GM12878 (cell line): Measurements from ENCODE around the gene MLST8. TPM values are rescaled to one million over a fixed set of nuclear protein-coding genes. Genes with fewer than 3 reads are reported as not detected.

Experiments
- ATAC-seq: fragments of 200-7000 bp; cut with Tn5 transposase; 3 replicates; pipeline ENCODE4 v1.9.1; 2020; ENCODE audit warnings: mild to moderate bottlenecking, moderate library complexity
- BruUV-seq: library from RNA; stranded (reverse); fragments of 400-500 nt; replicated peaks from 2 replicates; lab custom pipeline; 2021; lab: Mats Ljungman, UMichigan
- CTCF ChIA-PET: fragments of 300-600 bp; sonication (Branson Sonifier 250); formaldehyde crosslinking; extraction: SDS; loops from one replicate; lab custom pipeline; 2021; ENCODE audit warnings: inconsistent platforms; lab: Yijun Ruan, JAX
- POLR2A ChIA-PET: fragments of 350-600 bp; formaldehyde crosslinking; extraction: SDS; loops from one replicate; lab custom pipeline; 2021; ENCODE audit warnings: inconsistent platforms; lab: Charles Lee
- RAD21 ChIA-PET: fragments of 300-600 bp; sonication (Branson Sonifier 250); formaldehyde crosslinking; loops from one replicate; lab custom pipeline; 2023; ENCODE audit warnings: antibody characterized with exemption; ENCODE audit not compliant: unreplicated experiment; lab: Charles Lee
- SMC1A ChIA-PET: fragments of 300-600 bp; sonication (Branson Sonifier 250); formaldehyde crosslinking; loops from one replicate; lab custom pipeline; 2023; ENCODE audit not compliant: unreplicated experiment, uncharacterized antibody; lab: Charles Lee
- DNase-seq: peaks from one replicate; pipeline ENCODE4 v3.0.0-alpha.2; 2011; ENCODE audit warnings: low read depth, low spot score
- FAIRE-seq: peaks from 3 replicates; lab custom pipeline; 2011; peaks lifted over from hg19 to GRCh38; lab: Jason Lieb, UNC
- H2AFZ ChIP-seq: 2 replicates; pipeline ENCODE4 v1.6.0; 2011; ENCODE audit warnings: low read depth, low read length, control low read depth; ENCODE audit not compliant: control insufficient read depth
- H3K27ac ChIP-seq: 2 replicates; pipeline ENCODE4 v1.5.1; 2011; ENCODE audit warnings: control low read depth; ENCODE audit not compliant: control insufficient read depth, insufficient read depth
- H3K27me3 ChIP-seq, 2 experiments: replicated peaks in 1 of 2; 2 replicates each; pipeline versions ENCODE4 v1.6.0 to v1.6.1; 2011; ENCODE audit warnings: low read length in 1 of 2; ENCODE audit not compliant: control insufficient read depth in 2 of 2, insufficient read depth in 2 of 2
- H3K36me3 ChIP-seq, 2 experiments: 2 replicates each; pipeline ENCODE4 v1.5.1; 2011; ENCODE audit warnings: low read length in 1 of 2; ENCODE audit not compliant: control insufficient read depth in 2 of 2, insufficient read depth in 2 of 2
- H3K4me1 ChIP-seq: 2 replicates; pipeline ENCODE4 v1.6.1; 2011; ENCODE audit warnings: mild to moderate bottlenecking, low read length, moderate library complexity, mixed read lengths; ENCODE audit not compliant: control insufficient read depth, insufficient read depth
- H3K4me2 ChIP-seq: 2 replicates; pipeline ENCODE4 v1.6.0; 2011; ENCODE audit warnings: control low read depth; ENCODE audit not compliant: control insufficient read depth, insufficient read depth
- H3K4me3 ChIP-seq: fragments of 200-600 bp; sonication (generic); 2 replicates; pipeline ENCODE4 v1.5.1; 2016
- H3K79me2 ChIP-seq: 2 replicates; pipeline ENCODE4 v1.6.0; 2011; ENCODE audit warnings: low read length; ENCODE audit not compliant: control insufficient read depth, insufficient read depth
- H3K9ac ChIP-seq: 2 replicates; pipeline ENCODE4 v1.8.0; 2011; ENCODE audit warnings: low read length, control low read depth, mixed read lengths; ENCODE audit not compliant: control insufficient read depth, insufficient read depth
- H3K9me3 ChIP-seq: replicated peaks from 3 replicates; pipeline ENCODE4 v1.5.1; 2011; ENCODE audit warnings: mild to moderate bottlenecking, low read length; ENCODE audit not compliant: control insufficient read depth, insufficient read depth
- H4K20me1 ChIP-seq: 2 replicates; pipeline ENCODE4 v1.6.0; 2011; ENCODE audit not compliant: control insufficient read depth, insufficient read depth
- ASH2L ChIP-seq: fragments of 300-600, 200-600 bp; sonication (generic); IDR thresholded peaks from 2 replicates; pipeline ENCODE4 v1.6.1; 2017; ENCODE audit warnings: low read depth, mild to moderate bottlenecking, borderline replicate concordance
- ATF3 ChIP-seq: IDR thresholded peaks from 2 replicates; pipeline ENCODE4 v1.6.1; 2011; ENCODE audit warnings: low read depth, mild to moderate bottlenecking, low read length, moderate library complexity, borderline replicate concordance; ENCODE audit errors: extremely low read depth
- BMI1 ChIP-seq: fragments of 450-650 bp; IDR thresholded peaks from 2 replicates; pipeline ENCODE4 v1.6.1; 2016; ENCODE audit warnings: mild to moderate bottlenecking, moderate library complexity, borderline replicate concordance
- EGR1 ChIP-seq, 2 experiments: IDR thresholded peaks; 1 replicate in 1 of 2; 2 replicates in 1 of 2; pipeline ENCODE4 v1.6.1; 2011 to 2012; ENCODE audit warnings: low read depth in 2 of 2, low read length in 2 of 2, borderline replicate concordance in 1 of 2, mild to moderate bottlenecking in 1 of 2, moderate library complexity in 1 of 2
- HSF1 ChIP-seq: fragments of 150-350 bp; IDR thresholded peaks from 2 replicates; pipeline ENCODE4 v1.6.1; 2014; ENCODE audit warnings: mild to moderate bottlenecking, low read depth, low read length
- IKZF2 ChIP-seq, 2 experiments: fragments of 450-650 bp; IDR thresholded peaks; 2 replicates each; pipeline ENCODE4 v1.6.1; 2017; ENCODE audit warnings: mild to moderate bottlenecking in 2 of 2, moderate library complexity in 2 of 2
- MLLT1 ChIP-seq: fragments of 450-650 bp; IDR thresholded peaks from 2 replicates; pipeline ENCODE4 v1.6.1; 2016; ENCODE audit warnings: mild to moderate bottlenecking
- NR2C1 ChIP-seq: fragments of 450-650 bp; IDR thresholded peaks from 2 replicates; pipeline ENCODE4 v1.6.1; 2017; ENCODE audit warnings: antibody characterized with exemption, mild to moderate bottlenecking, moderate library complexity
- SPI1 ChIP-seq: IDR thresholded peaks from 2 replicates; pipeline ENCODE4 v1.6.1; 2011; ENCODE audit warnings: low read depth, mild to moderate bottlenecking, low read length, moderate library complexity, borderline replicate concordance; ENCODE audit not compliant: insufficient read depth
- SRF ChIP-seq, 2 experiments: IDR thresholded peaks; 2 replicates each; pipeline ENCODE4 v1.6.1; 2011; ENCODE audit warnings: low read depth in 2 of 2, low read length in 2 of 2, mild to moderate bottlenecking in 1 of 2, moderate library complexity in 1 of 2
- YBX1 ChIP-seq: fragments of 450-650 bp; IDR thresholded peaks from 2 replicates; pipeline ENCODE4 v1.6.1; 2016; ENCODE audit warnings: antibody characterized with exemption
- ZBTB11 ChIP-seq: fragments of 450-650 bp; formaldehyde crosslinking; IDR thresholded peaks from 2 replicates; pipeline ENCODE4 v1.5.0; 2022; ENCODE audit warnings: mild to moderate bottlenecking, missing genetic modification characterization
- ZNF622 ChIP-seq: fragments of 450-650 bp; IDR thresholded peaks from 2 replicates; pipeline ENCODE4 v1.6.1; 2017; ENCODE audit warnings: mild to moderate bottlenecking, inconsistent platforms
- WGBS: methylation state at CpG from one replicate; pipeline ENCODE4 v1.1.6; 2016; ENCODE audit warnings: low lambda C conversion rate; ENCODE audit not compliant: insufficient replicate concordance, insufficient coverage; ENCODE audit errors: missing lambda C conversion rate; 5-methylcytosine and 5-hydroxymethylcytosine counted together
- in situ Hi-C: fragments of 300-500 bp; cut with MboI; formaldehyde crosslinking; loops from 9 replicates; pipeline ENCODE4 v1.14.3; 2018; ENCODE audit warnings: mixed read lengths
- intact Hi-C: fragments of 100-400 bp; cut with micrococcal nuclease; formaldehyde crosslinking; loops from one replicate; pipeline ENCODE4 v1.14.2; 2022; ENCODE audit not compliant: unreplicated experiment
- polyA plus RNA-seq, 11 experiments: library from polyadenylated mRNA; depleted of rRNA in 4 of 11; unstranded in 6 of 11; stranded (reverse) in 5 of 11; fragments of >200 nt; fragmentation: Nextera tagmentation in 4 of 11; fragmentation: Illumina TruSeq in 1 of 11; extraction: Ambion mirVana in 4 of 11; extraction: Trizol in 1 of 11; gene quantifications; 1 replicate in 1 of 11; 2 replicates in 10 of 11; pipeline versions ENCODE4 v1.2.1 to v1.2.3, GENCODE V29; 2011 to 2016; ENCODE audit warnings: inconsistent platforms in 2 of 11, missing spikeins in 2 of 11, low read depth in 1 of 11
- total RNA-seq, 4 experiments: library from RNA; depleted of rRNA in 3 of 4; stranded (reverse); fragments of >200 nt in 3 of 4; fragmentation: Illumina TruSeq in 1 of 4; extraction: Trizol in 1 of 4; gene quantifications; 2 replicates each; pipeline versions ENCODE4 v1.2.1 to v1.2.3, GENCODE V29; 2013 to 2021

MLST8 gene
- total and polyA plus RNA-seq, 10 of the 15 experiments (the other 5 are each of a cell fraction or from before 2014, with no cell fraction given): 1.0 to 114 (median 64.2) TPM

GRCh38 chr16:2163211-2163881, 41.9 kb upstream of the MLST8 start:
- WGBS: 98% methylated on average over 26 of the region's 26 CpGs
- Histone ChIP-seq H3K4me2 (no peak overlapping the region), H3K27ac (no peak overlapping the region), H3K36me3 (peaks cover 6 to 21% of the 10 kb centered on the region in 2 experiments; a peak in 3 of 4 replicates), H3K9ac (no peak overlapping the region), H3K27me3 (no peaks in the 10 kb centered on the region), H3K4me1 (peaks cover 12% of the 10 kb centered on the region), H3K4me3 (no peak overlapping the region), H2AFZ (no peak overlapping the region), H4K20me1 (no peaks in the 10 kb centered on the region), H3K79me2 (peaks cover 46% of the 10 kb centered on the region), H3K9me3 (no peaks in the 10 kb centered on the region; the same call in 2 of the 3 replicates)
- intact Hi-C loops: no loop called here
- no peak for FAIRE-seq
- BruUV-seq: no TSS peak
- RAD21 ChIA-PET: no interaction called here
- no peak for ATAC-seq
- no peak for DNase-seq
- TF ChIP-seq NR2C1: no peak
- no peak for TF ChIP-seq BMI1
- no peak for TF ChIP-seq IKZF2 (IDR thresholded peaks at IDR 0.05)
- no peak for TF ChIP-seq EGR1 (IDR thresholded peaks at IDR 0.05; ENCODE audit: borderline replicate concordance in 1 of 2, low read depth in 2 of 2, low read length in 2 of 2)
- no peak for TF ChIP-seq ZBTB11 (CRISPR knock-in tag)
- TF ChIP-seq HSF1: no peak
- no peak for TF ChIP-seq SRF (IDR thresholded peaks at IDR 0.05; ENCODE audit: low read depth in 2 of 2, low read length in 2 of 2)
- no peak for TF ChIP-seq ZNF622
- TF ChIP-seq ASH2L: no peak
- TF ChIP-seq MLLT1: no peak
- no peak for TF ChIP-seq YBX1
- no peak for TF ChIP-seq ATF3
- no peak for TF ChIP-seq SPI1
- CTCF ChIA-PET: no interaction called here
- SMC1A ChIA-PET: no interaction called here
- POLR2A ChIA-PET: no interaction called here
- in situ Hi-C loops: no loop called here
